ENCODE data around the gene MOB2.

The MOB2 gene

DNA sequence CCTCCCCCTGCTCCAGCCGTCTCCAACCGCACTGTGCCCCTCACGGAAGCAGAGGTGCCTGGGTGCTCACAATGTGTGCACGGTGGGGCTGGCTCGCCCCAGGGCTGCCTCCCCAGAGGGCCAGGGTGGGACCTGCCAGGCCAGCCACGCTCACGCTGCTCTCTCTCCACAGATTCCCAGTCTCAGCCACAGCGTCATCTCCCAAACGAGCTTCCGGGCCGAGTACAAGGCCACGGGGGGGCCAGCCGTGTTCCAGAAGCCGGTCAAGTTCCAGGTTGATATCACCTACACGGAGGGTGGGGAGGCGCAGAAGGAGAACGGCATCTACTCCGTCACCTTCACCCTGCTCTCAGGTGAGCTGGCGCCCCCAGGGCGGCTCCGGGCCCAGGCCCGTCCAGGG lies 30.4 kb downstream of the MOB2 start:
- DNase-seq (ENCODE audit: low read depth in 2 of 2) = no peak

- DNase-seq (ENCODE audit: low read depth in 2 of 2) = no peak
Measured at GRCh38 chr11:1455763-1456060, 30.9 kb downstream of the MOB2 start.

DNA sequence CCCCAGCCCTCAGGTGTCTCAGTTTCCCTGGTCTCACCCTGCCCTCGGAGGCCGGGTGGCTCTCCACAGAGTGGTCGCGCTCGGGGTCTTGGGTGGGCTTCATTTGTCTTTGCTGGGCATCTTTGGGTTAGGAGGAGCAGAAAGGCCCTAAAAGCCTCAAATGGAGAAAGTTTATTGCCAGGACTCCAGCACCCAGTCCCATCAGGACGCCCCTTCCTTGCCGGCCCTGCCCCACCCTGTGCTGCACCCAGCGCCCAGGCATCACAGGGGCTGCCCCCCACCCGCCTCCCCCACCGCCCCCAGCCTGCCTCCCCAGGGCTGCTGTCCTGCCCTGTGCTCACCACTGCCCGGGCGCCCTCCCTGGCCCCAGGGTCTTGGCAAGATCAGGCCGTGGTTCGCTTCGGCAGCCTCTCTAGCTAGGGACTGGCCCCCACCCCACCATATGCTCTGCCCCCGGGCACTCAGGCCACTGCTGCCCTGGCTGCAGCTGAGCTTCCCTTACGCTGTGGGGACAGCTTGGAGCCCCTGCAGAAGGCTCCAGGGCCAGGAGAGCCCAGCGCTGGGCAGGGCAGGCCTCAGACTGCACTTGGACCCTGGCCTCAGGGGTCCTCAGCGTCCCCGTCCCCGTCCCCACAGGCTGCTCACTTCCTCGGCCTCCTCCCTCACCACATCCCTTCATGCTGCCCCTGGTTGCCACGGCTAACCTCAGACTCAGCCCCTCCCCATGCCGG lies 31.4 kb downstream of the MOB2 start:
- no peak for DNase-seq (ENCODE audit: low read depth in 2 of 2)

GRCh38 chr11:1454576-1454975 lies 32.0 kb downstream of the MOB2 start:
- DNase-seq (ENCODE audit: low read depth in 2 of 2) = no peak

- no peak for DNase-seq (ENCODE audit: low read depth in 2 of 2)
Measured at GRCh38 chr11:1453611-1454034, 33.0 kb downstream of the MOB2 start.

DNA sequence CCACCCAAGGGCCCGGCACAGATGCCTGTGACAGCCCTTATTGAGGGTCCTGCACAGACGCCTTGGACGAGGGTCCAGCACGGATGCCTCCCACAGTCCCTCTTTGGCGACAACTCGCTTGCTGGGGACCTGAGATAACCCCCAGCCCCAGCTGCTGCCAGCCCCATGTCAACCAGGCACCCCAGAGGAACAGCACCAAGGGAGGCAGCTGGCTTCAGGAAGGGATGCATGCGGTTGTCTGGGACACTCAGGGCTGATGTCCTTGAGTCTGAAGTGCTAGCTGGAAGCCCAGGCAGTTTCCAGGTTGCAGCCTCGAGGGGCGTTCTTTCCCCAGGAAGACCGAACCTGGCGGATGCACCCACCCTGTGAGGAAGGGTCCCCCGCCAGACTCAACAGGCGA lies 33.8 kb downstream of the MOB2 start:
- no peak for DNase-seq (ENCODE audit: low read depth in 2 of 2)

GRCh38 chr11:1451781-1452470 lies 34.7 kb downstream of the MOB2 start:
- no peak for DNase-seq (ENCODE audit: low read depth in 2 of 2)

GRCh38 chr11:1450949-1451710 lies 35.4 kb downstream of the MOB2 start:
- DNase-seq (ENCODE audit: low read depth in 2 of 2) = no peak

DNA sequence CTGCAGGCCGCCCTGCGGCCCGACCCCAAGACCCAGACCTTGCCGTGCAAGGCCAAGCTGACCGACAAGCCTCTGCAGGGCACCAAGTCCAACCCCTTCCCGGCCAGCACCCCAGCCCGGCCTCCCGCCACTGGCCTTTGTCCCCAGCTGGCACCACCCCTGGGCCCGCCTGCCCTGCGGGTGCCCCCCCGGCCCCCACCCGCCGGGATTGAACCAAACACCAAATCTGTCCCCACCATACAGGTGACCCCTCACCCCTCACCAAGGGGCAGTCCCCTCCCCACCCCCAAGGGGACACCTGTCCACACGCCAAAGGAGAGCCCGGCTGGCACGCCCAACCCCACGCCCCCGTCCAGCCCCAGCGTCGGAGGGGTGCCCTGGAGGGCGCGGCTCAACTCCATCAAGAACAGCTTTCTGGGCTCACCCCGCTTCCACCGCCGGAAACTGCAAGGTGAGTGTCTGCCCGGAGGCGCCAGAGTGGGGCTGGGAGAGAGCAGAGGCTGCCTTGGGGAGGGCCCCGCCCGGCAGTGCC lies 36.2 kb downstream of the MOB2 start:
- DNase-seq (ENCODE audit: low read depth in 2 of 2) = no peak

DNA sequence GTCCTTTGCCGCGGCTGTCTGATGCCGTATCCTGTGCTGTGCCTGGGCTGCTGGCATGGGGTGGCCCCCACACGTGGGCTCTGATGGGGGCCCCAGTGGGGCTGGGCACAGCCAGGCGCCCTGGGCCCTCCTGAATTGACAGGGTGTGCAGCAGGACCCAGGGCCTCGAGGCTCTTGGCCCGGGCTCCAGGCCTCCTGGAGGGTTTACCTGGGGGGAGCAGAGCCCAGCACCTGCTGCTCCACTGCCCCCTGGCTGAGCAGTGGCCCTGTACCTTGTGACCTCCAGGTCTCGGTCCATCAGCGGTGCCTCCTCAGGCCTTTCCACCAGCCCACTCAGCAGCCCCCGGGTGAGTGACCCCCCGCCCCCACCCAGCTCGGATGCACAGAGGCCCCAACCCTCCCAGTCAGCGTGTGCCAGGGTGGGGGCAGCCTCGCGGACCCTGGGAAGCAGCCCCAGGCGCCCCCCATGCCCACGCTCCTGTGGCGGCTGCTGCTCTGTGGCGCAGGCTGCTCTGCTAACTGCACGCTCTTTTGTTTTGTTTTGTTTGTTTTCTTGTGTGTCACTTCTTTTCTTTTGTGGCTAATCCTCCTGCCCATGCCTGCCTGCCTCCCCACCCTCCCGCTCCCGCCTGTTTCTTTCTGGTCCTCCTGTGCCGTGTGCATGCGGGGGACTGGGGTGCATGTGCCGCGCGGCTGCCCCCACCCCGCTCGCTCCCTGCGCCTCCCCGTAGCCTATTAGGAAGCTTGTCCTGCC lies 36.9 kb downstream of the MOB2 start:
- no peak for DNase-seq (ENCODE audit: low read depth in 2 of 2)

- no peak for DNase-seq (ENCODE audit: low read depth in 2 of 2)
Measured at GRCh38 chr11:1448882-1449281, 37.7 kb downstream of the MOB2 start.

DNA sequence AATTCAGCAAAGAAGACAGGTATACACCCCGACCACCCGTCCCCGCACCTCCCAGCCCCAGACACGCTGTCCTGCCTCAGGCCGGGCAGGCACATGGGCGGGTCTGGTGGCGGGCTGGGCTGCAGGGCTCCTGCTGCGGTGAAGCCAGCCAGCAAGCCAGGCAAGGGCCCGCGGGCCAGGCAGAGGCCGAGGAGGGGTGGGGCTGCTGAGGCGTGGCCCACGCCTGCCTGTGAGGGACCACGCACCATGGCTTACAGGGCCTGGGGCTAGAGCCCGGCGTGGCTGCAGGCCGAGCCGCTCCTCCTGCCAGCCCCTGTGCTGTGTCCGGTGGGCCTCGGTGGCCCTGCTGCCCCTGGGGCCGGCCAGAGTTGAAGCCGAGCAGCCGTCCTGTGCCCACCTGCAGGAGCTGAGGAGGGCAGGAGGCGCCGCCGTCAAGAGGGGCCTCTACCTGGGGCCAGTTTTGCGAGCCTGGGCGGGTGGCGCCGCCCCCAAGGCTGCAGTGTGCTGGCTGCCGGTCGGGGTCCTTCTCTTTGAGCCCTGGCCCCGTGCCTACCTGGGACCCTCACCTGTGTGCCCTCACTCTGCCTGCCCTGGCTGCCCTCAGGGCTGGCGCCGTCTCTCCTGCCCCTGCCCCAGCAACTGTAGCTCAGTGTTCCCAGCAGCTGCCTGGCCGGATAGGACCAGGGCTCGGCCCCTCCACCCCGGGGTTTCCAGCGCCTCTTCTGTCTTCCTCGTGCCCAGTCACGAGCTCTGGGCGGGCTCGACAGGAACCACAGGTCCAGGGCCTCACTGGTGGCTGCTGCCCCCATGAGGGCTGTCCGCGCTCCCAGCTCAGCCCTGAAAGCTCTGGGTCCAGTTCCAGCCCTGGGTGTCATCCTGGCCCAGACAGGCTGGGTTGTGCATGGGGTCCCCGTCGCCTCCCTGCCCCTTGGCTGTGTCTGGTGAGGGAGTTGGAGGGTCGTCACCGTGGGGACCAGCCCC lies 38.4 kb downstream of the MOB2 start:
- DNase-seq (ENCODE audit: low read depth in 2 of 2) = no peak

DNA sequence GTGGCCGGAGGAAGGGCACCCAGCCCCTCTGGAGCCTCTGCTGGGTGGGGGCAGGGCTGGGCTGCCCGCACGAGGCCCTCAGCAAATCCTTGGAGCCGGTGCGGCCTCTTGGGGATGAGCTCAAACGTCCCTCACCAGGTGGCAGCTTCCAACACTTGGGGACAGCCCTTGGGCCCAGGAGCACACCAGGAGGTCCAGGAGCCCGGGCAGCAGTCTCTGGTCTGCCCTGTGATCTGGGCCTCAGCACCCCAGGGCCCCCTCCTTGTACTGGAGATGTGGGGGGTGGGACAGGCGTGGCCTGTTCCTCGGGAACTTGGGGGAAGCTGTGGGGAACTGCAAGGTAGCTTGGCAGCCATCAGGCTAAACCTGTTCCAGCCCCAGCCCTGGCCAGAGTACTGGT lies 40.0 kb downstream of the MOB2 start:
- no peak for DNase-seq (ENCODE audit: low read depth in 2 of 2)

- DNase-seq (ENCODE audit: low read depth in 2 of 2) = no peak
Measured at GRCh38 chr11:1445741-1446445, 40.7 kb downstream of the MOB2 start.

GRCh38 chr11:1444823-1445422 lies 41.7 kb downstream of the MOB2 start:
- no peak for DNase-seq (ENCODE audit: low read depth in 2 of 2)

GRCh38 chr11:1444321-1444720 lies 42.3 kb downstream of the MOB2 start:
- DNase-seq (ENCODE audit: low read depth in 2 of 2) = no peak

DNA sequence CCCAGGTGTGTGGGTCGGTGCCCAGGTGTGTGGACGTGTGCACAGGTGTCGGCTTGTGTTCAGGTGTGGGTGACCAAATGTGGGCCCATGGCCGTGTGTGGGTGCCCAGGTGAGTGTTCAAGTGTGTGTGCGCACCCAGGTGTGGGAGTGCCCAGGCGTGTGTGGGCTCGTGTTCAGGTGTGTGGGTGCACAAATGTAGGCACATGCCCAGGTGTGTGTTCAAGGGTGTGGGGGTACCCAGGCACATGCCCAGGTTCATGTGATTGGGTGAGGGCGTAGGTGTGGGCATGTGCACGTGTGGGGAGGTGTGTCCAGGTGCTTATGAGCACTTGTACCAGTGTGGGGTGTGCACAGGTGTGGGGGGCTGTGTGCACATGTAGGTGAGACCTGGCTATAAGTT lies 42.8 kb downstream of the MOB2 start:
- DNase-seq (ENCODE audit: low read depth in 2 of 2) = no peak

GRCh38 chr11:1442807-1443366 lies 43.7 kb downstream of the MOB2 start:
- no peak for DNase-seq (ENCODE audit: low read depth in 2 of 2)

DNA sequence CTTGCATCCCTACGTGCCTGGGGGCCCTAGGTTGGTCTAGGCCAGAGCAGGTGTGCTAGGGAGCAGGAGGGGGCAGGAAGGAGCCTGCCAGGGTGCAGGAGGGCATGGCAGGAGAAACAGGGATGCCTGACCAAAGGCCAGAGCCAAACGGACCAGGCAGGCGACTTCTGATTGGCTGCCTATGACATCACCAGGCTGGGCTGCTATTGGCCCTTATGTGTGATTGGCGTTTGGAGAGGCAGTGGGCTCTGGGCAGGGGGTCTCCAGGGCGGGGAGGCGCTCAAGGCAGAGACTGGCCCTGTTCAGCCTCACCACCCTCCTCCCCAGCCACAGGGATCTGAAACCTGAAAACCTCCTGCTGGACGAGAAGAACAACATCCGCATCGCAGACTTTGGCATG lies 44.4 kb downstream of the MOB2 start:
- DNase-seq (ENCODE audit: low read depth in 2 of 2) = no peak

All from stimulated activated CD4-positive, alpha-beta T cell treated with anti-CD3 and anti-CD28 coated beads, Interleukin-1b, Interleukin-23, amount 100 ng/mL, for 1 hour (primary cell).